SKM-1 treated with dmso at 0.1 percent for 144 hours (cell line): ENCODE data around the gene TRIM45.
"Not testable (repeated sequence)": the region's sequence is repeated elsewhere in the genome, so short reads cannot be mapped to it uniquely, and the experiment has no call there.

Source experiments
- DNase-seq: peaks from one replicate; lab custom pipeline; 2025; ENCODE audit not compliant: unreplicated experiment; lab: John Stamatoyannopoulos, UW

Gene TRIM45

GRCh38 chr1:117121589-117122329 lies at the start of gene TRIM45:
Gene TRIM45, minus strand, starts transcription at chr1:117121749. Its CDS starts 548 bp downstream, at chr1:117121201.
- DNase-seq: peak; percentile 92

- DNase-seq: no peak
Measured at GRCh38 chr1:117169871-117170596, 48.5 kb upstream of the TRIM45 start.

- no peak for DNase-seq
Measured at GRCh38 chr1:117167402-117167801, 45.9 kb upstream of the TRIM45 start.

GRCh38 chr1:117166076-117166475 lies 44.5 kb upstream of the TRIM45 start:
- DNase-seq: no peak

- no peak for DNase-seq
Measured at GRCh38 chr1:117164209-117164608, 42.7 kb upstream of the TRIM45 start.

- no peak for DNase-seq
Measured at GRCh38 chr1:117162816-117163215, 41.3 kb upstream of the TRIM45 start.

GRCh38 chr1:117161887-117162286 lies 40.3 kb upstream of the TRIM45 start:
- no peak for DNase-seq

- not testable (repeated sequence) for DNase-seq
Measured at GRCh38 chr1:117151305-117151704, 29.8 kb upstream of the TRIM45 start.

GRCh38 chr1:117150316-117150715 lies 28.8 kb upstream of the TRIM45 start:
- no peak for DNase-seq

- DNase-seq: no peak
Measured at GRCh38 chr1:117147856-117148588, 26.5 kb upstream of the TRIM45 start.

GRCh38 chr1:117147341-117147831 lies 25.8 kb upstream of the TRIM45 start:
- DNase-seq: no peak

- no peak for DNase-seq
Measured at GRCh38 chr1:117146575-117147340, 25.2 kb upstream of the TRIM45 start.

GRCh38 chr1:117146072-117146471 lies 24.5 kb upstream of the TRIM45 start:
- no peak for DNase-seq

- DNase-seq: no peak
Measured at GRCh38 chr1:117143871-117144270, 22.3 kb upstream of the TRIM45 start.

- DNase-seq: no peak
Measured at GRCh38 chr1:117143172-117143571, 21.6 kb upstream of the TRIM45 start.

GRCh38 chr1:117142200-117142599 lies 20.7 kb upstream of the TRIM45 start:
- no peak for DNase-seq

- DNase-seq: no peak
Measured at GRCh38 chr1:117138561-117138960, 17.0 kb upstream of the TRIM45 start.

GRCh38 chr1:117138106-117138505 lies 16.6 kb upstream of the TRIM45 start:
- DNase-seq: no peak

GRCh38 chr1:117137281-117137855 lies 15.8 kb upstream of the TRIM45 start:
- DNase-seq: no peak

GRCh38 chr1:117136749-117137148 lies 15.2 kb upstream of the TRIM45 start:
- DNase-seq: no peak
